Colonic mucosa (tissue), 4 donors: Measurements from ENCODE around the gene EVI5. TPM values are rescaled to one million over a fixed set of nuclear protein-coding genes. Genes with fewer than 3 reads are reported as not detected.

Experiments used
- DNase-seq: peaks from one replicate; pipeline ENCODE4 v3.0.0-alpha.2; 2020
- H3K27ac ChIP-seq: fragments of 200-600 bp; one replicate; pipeline ENCODE4 v1.8.0; 2021
- H3K27me3 ChIP-seq: fragments of 200-600 bp; one replicate; pipeline ENCODE4 v1.8.0; 2021
- H3K36me3 ChIP-seq: fragments of 200-600 bp; one replicate; pipeline ENCODE4 v1.8.0; 2021
- H3K4me1 ChIP-seq: fragments of 200-600 bp; one replicate; pipeline ENCODE4 v1.8.0; 2021; ENCODE audit warnings: mild to moderate bottlenecking
- H3K4me3 ChIP-seq: fragments of 200-600 bp; one replicate; pipeline ENCODE4 v1.8.0; 2021
- H3K9ac ChIP-seq, 2 donors: one replicate each; pipeline ENCODE4 v1.7.0; 2013; ENCODE audit warnings: control low read depth in 2 of 2, low read depth in 2 of 2, low read length in 2 of 2
- H3K9me3 ChIP-seq: fragments of 200-600 bp; one replicate; pipeline ENCODE4 v1.8.0; 2021
- intact Hi-C: fragments of 100-400 bp; cut with DNase I; formaldehyde crosslinking; loops from one replicate; pipeline ENCODE4 v1.14.1; 2022
- total RNA-seq, 2 donors: library from RNA; stranded (reverse); fragmentation: NEBNext Ultra II Directional in 1 of 2; extraction: Animal tissue kit (Norgen Biotek cat#: 25700) in 1 of 2; gene quantifications; one replicate each; pipeline ENCODE4 v1.2.1, GENCODE V29; 2021
- TF ChIP-seq, protein P1 (sequence below): fragments of 200-600 bp; IDR thresholded peaks from one replicate; pipeline ENCODE4 v1.8.0; 2022; ENCODE audit warnings: antibody characterized with exemption, mild to moderate bottlenecking
- donor health status: healthy.
- donor health status: DM: no; HTN: no; CAD: no.
- donor health status: DM: no; HTN: no; CAD: no.

Gene EVI5
- total RNA-seq, 2 donors from 2014 or later: 23.9 to 29.0 TPM

DNA sequence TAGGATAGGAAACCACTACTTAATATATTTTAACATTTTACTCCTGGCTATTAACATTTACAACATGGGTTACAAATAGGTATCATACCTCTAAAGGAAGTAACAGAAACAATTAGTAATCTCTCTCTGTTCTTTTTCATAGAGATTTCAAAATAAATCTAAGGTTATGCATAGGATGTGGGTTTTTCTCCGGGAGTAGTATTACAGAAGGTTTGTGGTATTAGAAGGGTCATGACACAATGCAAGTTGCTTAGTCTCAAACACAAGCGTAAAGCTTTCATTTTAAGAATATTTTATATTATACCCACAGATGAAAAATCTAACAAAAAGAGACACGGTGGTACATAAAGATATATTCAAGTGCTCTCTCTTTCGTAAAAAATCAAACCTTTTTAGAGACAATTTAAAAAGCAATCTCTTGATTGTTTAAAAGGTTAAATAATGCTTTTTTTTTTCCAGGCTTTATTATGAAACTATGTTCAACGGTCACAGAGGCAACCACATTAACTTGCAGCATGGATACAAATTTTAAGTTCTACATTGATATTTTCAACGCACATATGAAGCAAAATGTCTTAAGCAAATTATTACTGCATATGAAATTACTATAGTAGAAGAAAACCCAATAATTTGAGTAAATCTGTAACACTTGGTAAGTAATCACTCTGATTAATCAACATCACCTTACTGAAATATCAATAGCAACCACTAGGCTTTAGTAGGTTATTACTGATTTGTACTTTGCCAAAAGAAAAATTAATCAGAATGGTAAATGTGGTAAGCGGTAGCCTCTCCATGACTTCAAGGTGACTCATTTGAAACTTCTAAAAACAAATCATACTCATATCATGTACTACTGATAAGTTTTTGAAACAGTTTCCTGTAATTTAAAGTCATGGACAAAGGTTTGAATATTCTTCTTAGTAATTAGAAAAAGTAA lies 200.8 kb downstream of the EVI5 start:
- DNase-seq: no peak
- H3K36me3 ChIP-seq: no peaks in the 10 kb centered on the region
- H3K9me3 ChIP-seq: no peaks in the 10 kb centered on the region
- no peak overlapping the region for H3K9ac ChIP-seq
- no peak overlapping the region for H3K4me3 ChIP-seq
- H3K4me1 ChIP-seq: no peaks in the 10 kb centered on the region
- TF ChIP-seq, protein P1, sequence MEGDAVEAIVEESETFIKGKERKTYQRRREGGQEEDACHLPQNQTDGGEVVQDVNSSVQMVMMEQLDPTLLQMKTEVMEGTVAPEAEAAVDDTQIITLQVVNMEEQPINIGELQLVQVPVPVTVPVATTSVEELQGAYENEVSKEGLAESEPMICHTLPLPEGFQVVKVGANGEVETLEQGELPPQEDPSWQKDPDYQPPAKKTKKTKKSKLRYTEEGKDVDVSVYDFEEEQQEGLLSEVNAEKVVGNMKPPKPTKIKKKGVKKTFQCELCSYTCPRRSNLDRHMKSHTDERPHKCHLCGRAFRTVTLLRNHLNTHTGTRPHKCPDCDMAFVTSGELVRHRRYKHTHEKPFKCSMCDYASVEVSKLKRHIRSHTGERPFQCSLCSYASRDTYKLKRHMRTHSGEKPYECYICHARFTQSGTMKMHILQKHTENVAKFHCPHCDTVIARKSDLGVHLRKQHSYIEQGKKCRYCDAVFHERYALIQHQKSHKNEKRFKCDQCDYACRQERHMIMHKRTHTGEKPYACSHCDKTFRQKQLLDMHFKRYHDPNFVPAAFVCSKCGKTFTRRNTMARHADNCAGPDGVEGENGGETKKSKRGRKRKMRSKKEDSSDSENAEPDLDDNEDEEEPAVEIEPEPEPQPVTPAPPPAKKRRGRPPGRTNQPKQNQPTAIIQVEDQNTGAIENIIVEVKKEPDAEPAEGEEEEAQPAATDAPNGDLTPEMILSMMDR: no peak
- H3K27me3 ChIP-seq: no peaks in the 10 kb centered on the region
- H3K27ac ChIP-seq: no peak overlapping the region
- intact Hi-C loops: no loop called here

GRCh38 chr1:92577261-92577895 lies 207.5 kb downstream of the EVI5 start:
- no peak overlapping the region for H3K9ac ChIP-seq
- no peaks in the 10 kb centered on the region for H3K9me3 ChIP-seq
- no peaks in the 10 kb centered on the region for H3K27me3 ChIP-seq
- TF ChIP-seq, protein P1: no peak
- no peaks in the 10 kb centered on the region for H3K36me3 ChIP-seq
- no peak overlapping the region for H3K27ac ChIP-seq
- no peak overlapping the region for H3K4me3 ChIP-seq
- intact Hi-C loops: no loop called here
- H3K4me1 ChIP-seq: no peaks in the 10 kb centered on the region
- DNase-seq: no peak

GRCh38 chr1:92575123-92575522 lies 209.8 kb downstream of the EVI5 start:
- no peak for DNase-seq
- Histone ChIP-seq H3K9ac (no peak overlapping the region), H3K27ac (no peak overlapping the region), H3K27me3 (no peaks in the 10 kb centered on the region), H3K4me1 (no peaks in the 10 kb centered on the region), H3K9me3 (no peaks in the 10 kb centered on the region), H3K36me3 (no peaks in the 10 kb centered on the region), H3K4me3 (no peak overlapping the region)
- intact Hi-C loops: no loop called here
- TF ChIP-seq, protein P1: no peak

- no peaks in the 10 kb centered on the region for H3K36me3 ChIP-seq
- no peaks in the 10 kb centered on the region for H3K4me1 ChIP-seq
- H3K27me3 ChIP-seq: no peaks in the 10 kb centered on the region
- no peak for DNase-seq
- no peak overlapping the region for H3K4me3 ChIP-seq
- H3K9me3 ChIP-seq: no peaks in the 10 kb centered on the region
- H3K27ac ChIP-seq: no peak overlapping the region
- intact Hi-C loops: no loop called here
- TF ChIP-seq, protein P1: no peak
- no peak overlapping the region for H3K9ac ChIP-seq
Observed at GRCh38 chr1:92572520-92572919, 212.4 kb downstream of the EVI5 start.

DNA sequence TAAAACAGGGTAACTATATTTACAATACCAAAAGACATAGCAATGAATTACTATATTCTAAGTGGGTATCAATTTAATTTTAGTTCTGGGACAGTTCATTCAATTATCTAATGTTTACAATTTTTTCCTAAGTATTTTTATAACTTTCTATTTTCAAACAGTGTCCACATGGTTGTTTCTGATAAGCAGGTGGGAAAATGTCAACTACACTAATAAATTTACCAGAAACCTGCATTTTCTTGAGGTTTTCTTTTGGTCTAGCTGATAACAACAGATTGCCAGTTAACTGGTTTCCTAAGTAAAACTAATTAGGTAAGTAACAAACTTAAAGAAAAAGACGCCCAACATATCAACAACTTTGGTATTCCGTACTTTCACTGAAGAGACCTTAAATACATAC lies 213.3 kb downstream of the EVI5 start:
- intact Hi-C loops: no loop called here
- Histone ChIP-seq H3K4me3 (no peak overlapping the region), H3K36me3 (no peaks in the 10 kb centered on the region), H3K27ac (no peak overlapping the region), H3K9me3 (no peaks in the 10 kb centered on the region), H3K4me1 (no peaks in the 10 kb centered on the region), H3K27me3 (no peaks in the 10 kb centered on the region), H3K9ac (no peak overlapping the region)
- no peak for DNase-seq
- TF ChIP-seq, protein P1: no peak
